ENCODE measurements around the gene TVP23A.
"Not testable (repeated sequence)": the region's sequence is repeated elsewhere in the genome, so short reads cannot be mapped to it uniquely, and the experiment has no call there.

GRCh38 chr16:10776923-10777322, 41.7 kb downstream of the TVP23A start:
- not testable (repeated sequence) for TF ChIP-seq EZH2 (IDR thresholded peaks at IDR 0.05; ENCODE audit: borderline replicate concordance, insufficient read depth, low read length, poor library complexity, severe bottlenecking); CTCF (IDR thresholded peaks at IDR 0.05; ENCODE audit: poor library complexity, severe bottlenecking); TAF1 (IDR thresholded peaks at IDR 0.05; ENCODE audit: low read depth); REST (IDR thresholded peaks at IDR 0.05; ENCODE audit: borderline replicate concordance); POLR2AphosphoS5 (IDR thresholded peaks at IDR 0.05)
